A673 (cell line): ENCODE results near the gene SUV39H2.
"Not testable (repeated sequence)": the region's sequence is repeated elsewhere in the genome, so short reads cannot be mapped to it uniquely, and the experiment has no call there.

Experiments
- CTCF ChIP-seq: fragments of 300-800, 200-600 bp; sonication (generic); conservative IDR thresholded peaks from 2 replicates; pipeline ENCODE4 v1.5.1; 2017; ENCODE audit warnings: low read depth, mild to moderate bottlenecking, antibody characterized with exemption, low read length, moderate library complexity, mixed read lengths
- EZH2 ChIP-seq: fragments of 200-600 bp; sonication (generic); IDR thresholded peaks from 2 replicates; pipeline ENCODE4 v1.6.1; 2017; ENCODE audit warnings: borderline replicate concordance, low read depth, mild to moderate bottlenecking, mixed read lengths, antibody characterized with exemption, low read length; ENCODE audit not compliant: poor library complexity, severe bottlenecking

DNA sequence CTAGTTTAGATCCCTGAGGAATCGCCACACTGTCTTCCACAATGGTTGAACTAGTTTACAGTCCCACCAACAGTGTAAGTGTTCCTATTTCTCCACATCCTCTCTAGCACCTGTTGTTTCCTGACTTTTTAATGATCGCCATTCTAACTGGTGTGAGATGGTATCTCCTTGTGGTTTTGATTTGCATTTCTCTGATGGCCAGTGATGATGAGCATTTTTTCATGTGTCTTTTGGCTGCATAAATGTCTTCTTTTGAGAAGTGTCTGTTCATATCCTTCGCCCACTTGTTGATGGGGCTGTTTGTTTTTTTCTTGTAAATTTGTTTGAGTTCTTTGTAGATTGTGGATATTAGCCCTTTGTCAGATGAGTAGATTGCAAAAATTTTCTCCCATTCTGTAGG, 13.8 kb upstream of the SUV39H2 start:
- TF ChIP-seq CTCF, EZH2: not testable (repeated sequence)
